Esophagus muscularis mucosa (tissue), 4 donors: ENCODE data around the gene IGF2BP1. TPM values are rescaled to one million over a fixed set of nuclear protein-coding genes. Genes with fewer than 3 reads are reported as not detected.

Experiments used
- DNase-seq: peaks from one replicate; pipeline ENCODE4 v3.0.0-alpha.2; 2017; ENCODE audit errors: extremely low spot score
- H3K27ac ChIP-seq, 4 donors: fragments of 200-600 bp; sonication (generic); replicated peaks in 1 of 4; 1 replicate in 3 of 4; 2 replicates in 1 of 4; pipeline ENCODE4 v1.5.1; 2016 to 2019; ENCODE audit warnings: mild to moderate bottlenecking in 1 of 4
- H3K27me3 ChIP-seq, 4 donors: fragments of 200-600 bp; sonication (generic); one replicate each; pipeline versions ENCODE4 v1.5.1 to v1.6.0; 2016 to 2019
- H3K36me3 ChIP-seq, 4 donors: fragments of 200-600 bp; sonication (generic); one replicate each; pipeline ENCODE4 v1.5.1; 2016 to 2019
- H3K4me1 ChIP-seq, 4 donors: fragments of 200-600 bp; sonication (generic); one replicate each; pipeline ENCODE4 v1.5.1; 2016 to 2019
- H3K4me3 ChIP-seq, 4 donors: fragments of 200-600 bp; sonication (generic); 1 replicate in 2 of 4; 2 replicates in 2 of 4; pipeline ENCODE4 v1.5.1; 2016 to 2019; ENCODE audit warnings: mild to moderate bottlenecking in 4 of 4, moderate library complexity in 1 of 4
- H3K9me3 ChIP-seq, 4 donors: fragments of 200-600 bp; sonication (generic); 1 replicate in 3 of 4; 2 replicates in 1 of 4; pipeline ENCODE4 v1.5.1; 2016 to 2019
- EP300 ChIP-seq: sonication (generic); formaldehyde crosslinking; IDR thresholded peaks from one replicate; pipeline ENCODE4 v1.6.1; 2017; ENCODE audit warnings: antibody characterized with exemption
- POLR2A ChIP-seq: fragments of 450-650 bp; IDR thresholded peaks from one replicate; pipeline ENCODE4 v1.6.1; 2017; ENCODE audit warnings: antibody characterized with exemption, moderate library complexity, mild to moderate bottlenecking, low read depth
- POLR2AphosphoS5 ChIP-seq, 2 donors: sonication (generic); formaldehyde crosslinking; IDR thresholded peaks; one replicate each; pipeline ENCODE4 v1.6.1; 2017; ENCODE audit warnings: antibody characterized with exemption in 2 of 2
- WGBS: methylation state at CpG from one replicate; pipeline ENCODE4 v1.1.5; 2018; 5-methylcytosine and 5-hydroxymethylcytosine counted together
- intact Hi-C: fragments of 100-400 bp; cut with DNase I; formaldehyde crosslinking; loops from one replicate; pipeline ENCODE4 v1.15.1; 2023
- total RNA-seq, 4 donors: library from RNA; depleted of rRNA; stranded (reverse); fragments of >200 nt; gene quantifications; one replicate each; pipeline versions ENCODE4 v1.1.0 to v1.2.1, GENCODE V29; 2016
- TF ChIP-seq, protein P1 (sequence below), 3 experiments: fragments of 200-600 bp in 2 of 3; fragments of 450-650 bp in 1 of 3; sonication (generic) in 2 of 3; IDR thresholded peaks; one replicate each; pipeline ENCODE4 v1.5.1; 2017 to 2019; ENCODE audit warnings: antibody characterized with exemption in 3 of 3, mild to moderate bottlenecking in 2 of 3, moderate library complexity in 1 of 3

IGF2BP1 gene
- total RNA-seq: not detected

DNA sequence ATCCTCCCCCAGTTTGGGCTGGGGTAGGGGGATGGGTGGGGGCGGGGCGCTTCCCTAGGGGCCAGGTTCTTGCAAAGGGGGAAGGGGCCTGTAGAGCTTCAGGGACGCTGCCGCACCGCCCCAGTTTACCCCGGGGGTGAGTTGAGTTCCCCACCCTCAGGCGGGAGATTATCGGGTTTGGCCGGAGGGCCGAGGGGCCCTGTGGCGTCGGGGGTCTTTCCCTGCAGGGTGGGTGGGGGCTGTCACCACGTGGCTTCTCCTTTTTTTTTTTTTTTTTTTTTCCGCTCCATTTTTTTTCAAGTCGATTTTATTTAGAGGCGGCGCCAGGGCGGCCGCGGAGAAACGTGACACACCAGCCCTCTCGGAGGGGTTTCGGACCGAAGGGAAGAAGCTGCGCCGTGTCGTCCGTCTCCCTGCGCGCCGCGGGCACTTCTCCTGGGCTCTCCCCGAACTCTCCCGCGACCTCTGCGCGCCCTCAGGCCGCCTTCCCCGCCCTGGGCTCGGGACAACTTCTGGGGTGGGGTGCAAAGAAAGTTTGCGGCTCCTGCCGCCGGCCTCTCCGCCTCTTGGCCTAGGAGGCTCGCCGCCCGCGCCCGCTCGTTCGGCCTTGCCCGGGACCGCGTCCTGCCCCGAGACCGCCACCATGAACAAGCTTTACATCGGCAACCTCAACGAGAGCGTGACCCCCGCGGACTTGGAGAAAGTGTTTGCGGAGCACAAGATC lies at the start of gene IGF2BP1:
TSS of gene IGF2BP1 (plus strand) at position 283 of the 724 bp plus-strand sequence. CDS start at position 644, 361 bp downstream.
- intact Hi-C loops: no loop called here
- Histone ChIP-seq H3K27me3 (peaks cover 16 to 100% (median 86%) of the 10 kb centered on the region in 4 donors), H3K9me3 (no peaks in the 10 kb centered on the region), H3K27ac (no peak within 1 kb of the TSS), H3K4me1 (peaks cover 30 to 37% (median 33%) of the 10 kb centered on the region in 4 donors), H3K4me3 (peak within 1 kb of the TSS; percentile 16 to 45 (median 32)), H3K36me3 (no peaks in the 10 kb centered on the region)
- 3% methylated on average over 32 of the region's 62 CpGs for WGBS
- peak; percentile 68 for DNase-seq
- no peak for TF ChIP-seq POLR2AphosphoS5 (IDR thresholded peaks at IDR 0.05)
- no peak for TF ChIP-seq EP300
- TF ChIP-seq POLR2A: no peak
- TF ChIP-seq, protein P1, sequence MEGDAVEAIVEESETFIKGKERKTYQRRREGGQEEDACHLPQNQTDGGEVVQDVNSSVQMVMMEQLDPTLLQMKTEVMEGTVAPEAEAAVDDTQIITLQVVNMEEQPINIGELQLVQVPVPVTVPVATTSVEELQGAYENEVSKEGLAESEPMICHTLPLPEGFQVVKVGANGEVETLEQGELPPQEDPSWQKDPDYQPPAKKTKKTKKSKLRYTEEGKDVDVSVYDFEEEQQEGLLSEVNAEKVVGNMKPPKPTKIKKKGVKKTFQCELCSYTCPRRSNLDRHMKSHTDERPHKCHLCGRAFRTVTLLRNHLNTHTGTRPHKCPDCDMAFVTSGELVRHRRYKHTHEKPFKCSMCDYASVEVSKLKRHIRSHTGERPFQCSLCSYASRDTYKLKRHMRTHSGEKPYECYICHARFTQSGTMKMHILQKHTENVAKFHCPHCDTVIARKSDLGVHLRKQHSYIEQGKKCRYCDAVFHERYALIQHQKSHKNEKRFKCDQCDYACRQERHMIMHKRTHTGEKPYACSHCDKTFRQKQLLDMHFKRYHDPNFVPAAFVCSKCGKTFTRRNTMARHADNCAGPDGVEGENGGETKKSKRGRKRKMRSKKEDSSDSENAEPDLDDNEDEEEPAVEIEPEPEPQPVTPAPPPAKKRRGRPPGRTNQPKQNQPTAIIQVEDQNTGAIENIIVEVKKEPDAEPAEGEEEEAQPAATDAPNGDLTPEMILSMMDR (IDR thresholded peaks at IDR 0.05): no peak

DNA sequence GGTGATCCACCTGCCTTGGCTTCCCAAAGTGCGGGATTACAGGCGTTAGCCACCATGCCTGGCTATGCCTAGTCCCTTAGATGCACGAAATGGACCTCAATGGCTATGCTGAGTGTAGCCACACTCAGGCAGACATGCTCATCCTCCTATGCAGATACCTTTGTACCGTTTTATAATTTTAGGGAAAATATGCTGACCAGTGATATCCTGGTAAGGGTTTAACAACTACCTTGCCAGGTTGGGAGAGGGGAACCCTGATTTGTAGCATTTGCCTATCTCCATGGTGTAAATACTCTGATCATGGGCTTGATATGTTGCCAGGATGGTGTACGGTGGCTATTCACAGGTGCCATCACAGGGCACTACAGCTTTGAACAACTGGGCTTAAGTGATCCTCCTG lies 45.6 kb upstream of the IGF2BP1 start:
- Histone ChIP-seq H3K36me3 (no peaks in the 10 kb centered on the region), H3K4me1 (no peaks in the 10 kb centered on the region), H3K27ac (no peak overlapping the region), H3K4me3 (no peak overlapping the region), H3K27me3 (peaks cover 0 to 62% (median 9%) of the 10 kb centered on the region in 4 donors), H3K9me3 (no peaks in the 10 kb centered on the region)
- intact Hi-C loops: no loop called here
- no peak for DNase-seq
- TF ChIP-seq EP300: no peak
- TF ChIP-seq, protein P1 (IDR thresholded peaks at IDR 0.05): no peak
- TF ChIP-seq POLR2AphosphoS5 (IDR thresholded peaks at IDR 0.05): no peak
- no peak for TF ChIP-seq POLR2A
- WGBS: 74% methylated on average over 5 of the region's 5 CpGs

- H3K9me3 ChIP-seq: no peaks in the 10 kb centered on the region
- TF ChIP-seq, protein P1 (IDR thresholded peaks at IDR 0.05): no peak
- TF ChIP-seq POLR2AphosphoS5 (IDR thresholded peaks at IDR 0.05) (no peak), EP300 (no peak), POLR2A (no peak)
- intact Hi-C loops: no loop called here
- H3K27ac ChIP-seq: no peak overlapping the region
- no peaks in the 10 kb centered on the region for H3K4me1 ChIP-seq
- H3K36me3 ChIP-seq: no peaks in the 10 kb centered on the region
- WGBS: 29% methylated on average over 5 of the region's 5 CpGs
- peaks cover 0 to 64% (median 9%) of the 10 kb centered on the region in 4 donors for H3K27me3 ChIP-seq
- H3K4me3 ChIP-seq: no peak overlapping the region
- no peak for DNase-seq
Observed at GRCh38 chr17:48952904-48953303, 44.3 kb upstream of the IGF2BP1 start.

DNA sequence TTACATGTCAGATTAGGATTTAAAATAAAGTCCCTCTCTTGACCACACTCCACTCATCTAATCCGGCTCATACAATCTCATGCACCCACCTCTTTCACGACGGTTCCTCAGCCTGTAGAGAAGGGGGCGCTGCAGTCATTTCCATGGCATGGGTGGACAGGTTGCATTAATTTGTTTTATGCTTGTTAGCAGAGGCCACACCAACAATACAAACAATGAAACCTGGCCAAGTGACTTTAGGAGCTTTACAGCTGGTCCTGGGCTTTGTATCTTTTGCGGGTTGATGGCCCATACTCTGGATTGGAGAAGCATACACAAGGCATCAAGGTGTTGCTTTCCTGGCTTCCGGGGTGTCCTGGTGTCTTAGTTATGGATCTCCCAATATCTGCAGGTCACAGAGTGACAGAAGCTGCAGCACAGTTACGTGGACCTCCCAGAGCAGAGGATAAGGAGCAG lies 42.9 kb upstream of the IGF2BP1 start:
- no peak overlapping the region for H3K4me3 ChIP-seq
- 43% methylated on average over 7 of the region's 7 CpGs for WGBS
- no peak overlapping the region for H3K27ac ChIP-seq
- DNase-seq: no peak
- no peaks in the 10 kb centered on the region for H3K36me3 ChIP-seq
- H3K4me1 ChIP-seq: no peaks in the 10 kb centered on the region
- intact Hi-C loops: no loop called here
- peaks cover 0 to 77% (median 9%) of the 10 kb centered on the region in 4 donors for H3K27me3 ChIP-seq
- TF ChIP-seq, protein P1 (IDR thresholded peaks at IDR 0.05): no peak
- TF ChIP-seq POLR2AphosphoS5 (IDR thresholded peaks at IDR 0.05): no peak
- no peak for TF ChIP-seq POLR2A
- TF ChIP-seq EP300: no peak
- no peaks in the 10 kb centered on the region for H3K9me3 ChIP-seq
